ENCODE results near the gene DUSP10.

DUSP10 gene

DNA sequence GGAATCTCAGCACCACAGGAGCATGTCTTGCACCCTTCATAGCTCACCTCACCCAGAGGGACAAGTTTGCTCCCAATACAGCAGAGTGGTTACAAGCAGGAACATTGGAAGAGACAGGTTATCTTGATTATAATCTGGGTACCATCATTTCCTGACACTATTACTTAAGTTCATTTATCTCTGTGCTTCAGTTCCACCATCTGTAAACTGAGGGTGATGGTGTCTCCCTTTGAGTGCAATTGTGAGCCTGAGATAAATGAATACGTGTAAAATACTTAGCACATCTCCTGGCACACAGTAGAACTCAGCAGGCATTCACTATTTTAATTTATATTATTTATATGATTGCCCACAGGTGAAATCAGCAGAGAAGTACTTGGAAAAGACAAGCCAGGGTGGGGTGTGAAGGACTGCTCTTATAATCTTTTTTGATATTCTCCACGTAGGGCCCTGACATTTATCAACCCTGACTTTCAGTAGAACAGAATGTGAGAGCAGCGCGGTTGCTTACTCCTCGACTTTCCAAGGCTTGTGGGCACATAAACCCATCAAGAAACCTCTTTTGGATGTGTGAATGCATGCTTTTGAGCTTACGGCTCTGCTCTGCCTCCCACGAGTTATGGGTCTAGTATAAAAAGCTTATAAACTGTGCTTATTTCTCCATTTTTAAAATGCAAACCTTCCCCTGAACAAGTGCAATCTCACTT, 34.9 kb downstream of the DUSP10 start:
- H3K27ac ChIP-seq (ENCODE audit: insufficient read depth in 1 of 2, low read depth in 1 of 2, low read length in 2 of 2, poor library complexity in 1 of 2, severe bottlenecking in 2 of 2), result peak overlapping the region; percentile 98
- 86% methylated on average over 4 of the region's 7 CpGs for WGBS (ENCODE audit: insufficient coverage)

DNA sequence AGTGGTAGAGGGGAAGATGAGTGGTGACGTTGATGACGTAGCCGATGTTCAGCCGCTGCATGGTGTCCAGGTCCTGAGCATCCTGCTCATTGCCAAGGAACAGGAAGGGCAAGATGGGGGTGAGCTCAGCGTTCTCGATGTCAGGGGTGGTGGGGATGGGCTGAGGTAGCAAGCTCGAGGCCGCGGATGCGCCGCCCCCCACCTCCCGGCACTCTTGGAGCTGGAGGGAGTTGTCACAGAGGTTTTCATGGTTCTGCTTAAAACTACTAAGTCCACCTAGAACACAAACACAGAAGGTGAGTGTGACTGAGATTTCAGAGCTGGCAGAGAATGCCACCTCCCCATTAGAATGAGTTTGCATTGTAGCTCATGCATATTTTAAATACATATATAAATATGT, 35.7 kb downstream of the DUSP10 start:
- 95% methylated on average over 8 of the region's 12 CpGs for WGBS (ENCODE audit: insufficient coverage)
- no peak for DNase-seq
- peak overlapping the region in 1 of 2 experiments; percentile 21 for H3K27ac ChIP-seq (ENCODE audit: insufficient read depth in 1 of 2, low read depth in 1 of 2, low read length in 2 of 2, poor library complexity in 1 of 2, severe bottlenecking in 2 of 2)
- no peaks in the 10 kb centered on the region for H3K9me3 ChIP-seq (ENCODE audit: control extremely low read depth in 1 of 5, control insufficient read depth in 4 of 5, insufficient read depth in 2 of 5, low read depth in 1 of 5, low read length in 4 of 5)
- peaks cover 34 to 73% (median 60%) of the 10 kb centered on the region in 4 experiments for H3K4me1 ChIP-seq (ENCODE audit: control extremely low read depth in 1 of 4, control insufficient read depth in 4 of 4, insufficient read depth in 4 of 4, low read length in 3 of 4)
- CTCF ChIA-PET, result interaction anchor here (0.7 to 6.4 kb wide), 3 partner anchors 13 to 163 kb away, joined by 3 to 39 read pairs (median 33); partner anchors contain the start of gene DUSP10
- H3K36me3 ChIP-seq (ENCODE audit: control insufficient read depth in 4 of 4, insufficient read depth in 4 of 4, low read length in 3 of 4), result peaks cover 21 to 57% (median 31%) of the 10 kb centered on the region in 4 experiments
- no peaks in the 10 kb centered on the region for H3K27me3 ChIP-seq (replicated peaks in 2 of 5; ENCODE audit: control insufficient read depth in 4 of 5, insufficient read depth in 5 of 5, low read length in 4 of 5)
- H3K4me3 ChIP-seq (ENCODE audit: control insufficient read depth in 1 of 7, extremely low read depth in 1 of 7, insufficient read depth in 4 of 7, low read depth in 2 of 7, low read length in 6 of 7), result no peak overlapping the region
- POLR2A ChIA-PET, result interaction anchor here (0.6 to 4.4 kb wide), 2 partner anchors 14 to 34 kb away, joined by 9 to 58 read pairs; partner anchors contain the start of gene DUSP10

More for the DNA sequence above, 34.9 kb downstream of the DUSP10 start:
- ChIA-PET CTCF (interaction anchor here (0.6 to 6.4 kb wide), 11 partner anchors 9 to 280 kb away, joined by 3 to 39 read pairs (median 7); partner anchors contain the start of gene DUSP10), POLR2A (interaction anchor here (4.4 kb wide), 1 partner anchor 33 kb away, joined by 58 read pairs; the partner anchor contains the start of gene DUSP10)
- H3K4me1 ChIP-seq (ENCODE audit: control extremely low read depth in 1 of 4, control insufficient read depth in 4 of 4, insufficient read depth in 4 of 4, low read length in 3 of 4), result peaks cover 42 to 77% (median 69%) of the 10 kb centered on the region in 4 experiments
- H3K27me3 ChIP-seq (replicated peaks in 2 of 5; ENCODE audit: control insufficient read depth in 4 of 5, insufficient read depth in 5 of 5, low read length in 4 of 5), result no peaks in the 10 kb centered on the region
- peaks cover 18 to 57% (median 26%) of the 10 kb centered on the region in 4 experiments for H3K36me3 ChIP-seq (ENCODE audit: control insufficient read depth in 4 of 4, insufficient read depth in 4 of 4, low read length in 3 of 4)
- H3K9me3 ChIP-seq (ENCODE audit: control extremely low read depth in 1 of 5, control insufficient read depth in 4 of 5, insufficient read depth in 2 of 5, low read depth in 1 of 5, low read length in 4 of 5), result no peaks in the 10 kb centered on the region
- no peak for DNase-seq
- H3K4me3 ChIP-seq (ENCODE audit: control insufficient read depth in 1 of 7, extremely low read depth in 1 of 7, insufficient read depth in 4 of 7, low read depth in 2 of 7, low read length in 6 of 7), result peak overlapping the region in 3 of 7 experiments; percentile 3 to 34 (median 12)

DNA sequence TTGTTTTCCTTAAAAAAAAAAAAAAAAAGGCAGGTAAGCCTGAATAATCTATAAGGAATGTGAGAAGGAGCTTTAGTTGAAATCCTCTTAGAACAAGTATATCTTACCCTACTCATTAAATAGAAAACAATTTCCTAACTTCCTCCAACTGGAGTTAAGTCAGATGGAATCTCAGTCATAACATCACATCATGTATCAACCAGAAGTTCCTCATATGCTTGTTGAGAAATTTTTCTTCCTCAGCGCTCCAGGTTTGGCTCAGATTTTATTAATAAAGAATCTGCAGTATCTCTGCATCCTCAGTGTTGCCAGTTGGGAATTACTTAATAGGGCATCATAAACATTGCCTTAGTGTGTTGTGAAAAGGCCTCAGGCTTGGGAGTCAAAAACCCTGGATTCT, 37.6 kb downstream of the DUSP10 start:
- no peak for DNase-seq
- peaks cover 21 to 61% (median 34%) of the 10 kb centered on the region in 4 experiments for H3K36me3 ChIP-seq (ENCODE audit: control insufficient read depth in 4 of 4, insufficient read depth in 4 of 4, low read length in 3 of 4)
- H3K27me3 ChIP-seq (replicated peaks in 2 of 5; ENCODE audit: control insufficient read depth in 4 of 5, insufficient read depth in 5 of 5, low read length in 4 of 5), result no peaks in the 10 kb centered on the region
- H3K9me3 ChIP-seq (ENCODE audit: control extremely low read depth in 1 of 5, control insufficient read depth in 4 of 5, insufficient read depth in 2 of 5, low read depth in 1 of 5, low read length in 4 of 5), result no peaks in the 10 kb centered on the region
- no peak overlapping the region for H3K27ac ChIP-seq (ENCODE audit: insufficient read depth in 1 of 2, low read depth in 1 of 2, low read length in 2 of 2, poor library complexity in 1 of 2, severe bottlenecking in 2 of 2)
- WGBS (ENCODE audit: insufficient coverage), result no CpG with 5 or more reads among the region's 1 CpG
- ChIA-PET POLR2A (interaction anchor here (0.7 kb wide), 1 partner anchor 36 kb away, joined by 4 read pairs; no protein-coding TSS in a partner anchor), CTCF (interaction anchor here (0.9 to 3.3 kb wide), 3 partner anchors 10 to 30 kb away, joined by 3 to 12 read pairs (median 3); no protein-coding TSS in a partner anchor)
- no peak overlapping the region for H3K4me3 ChIP-seq (ENCODE audit: control insufficient read depth in 1 of 7, extremely low read depth in 1 of 7, insufficient read depth in 4 of 7, low read depth in 2 of 7, low read length in 6 of 7)
- peaks cover 24 to 66% (median 44%) of the 10 kb centered on the region in 4 experiments for H3K4me1 ChIP-seq (ENCODE audit: control extremely low read depth in 1 of 4, control insufficient read depth in 4 of 4, insufficient read depth in 4 of 4, low read length in 3 of 4)

DNA sequence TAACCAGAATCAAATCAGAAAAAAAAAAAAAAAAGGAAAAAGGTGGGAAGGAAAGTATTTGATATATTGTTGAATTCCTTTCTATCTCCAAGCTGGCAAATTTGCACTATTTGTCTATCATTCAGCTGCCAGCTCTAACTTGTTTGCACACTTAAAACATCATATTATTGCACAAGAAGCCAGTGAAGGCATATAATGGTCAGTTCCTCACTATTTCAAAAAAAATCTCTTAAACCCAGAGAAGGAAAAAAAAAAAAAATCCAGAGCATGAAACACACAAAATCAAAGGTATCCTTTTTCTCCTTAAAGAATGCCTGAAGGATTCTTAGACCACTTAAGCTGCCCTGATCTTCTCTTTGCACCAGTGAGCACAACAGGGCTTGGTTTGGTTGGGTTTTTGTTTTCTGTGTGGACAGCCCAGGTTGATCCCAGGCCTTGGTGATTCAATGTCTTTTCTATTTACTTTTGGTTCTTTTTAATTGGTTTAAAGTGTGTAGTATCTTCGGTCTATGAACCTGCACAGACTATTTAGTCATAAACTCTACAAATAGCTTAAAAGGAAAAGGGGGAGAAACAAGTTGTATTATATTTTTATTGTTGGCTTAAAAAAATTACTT, 40.2 kb downstream of the DUSP10 start:
- Histone ChIP-seq H3K9me3 (ENCODE audit: control extremely low read depth in 1 of 5, control insufficient read depth in 4 of 5, insufficient read depth in 2 of 5, low read depth in 1 of 5, low read length in 4 of 5) (no peaks in the 10 kb centered on the region), H3K4me3 (ENCODE audit: control insufficient read depth in 1 of 7, extremely low read depth in 1 of 7, insufficient read depth in 4 of 7, low read depth in 2 of 7, low read length in 6 of 7) (no peak overlapping the region), H3K36me3 (ENCODE audit: control insufficient read depth in 4 of 4, insufficient read depth in 4 of 4, low read length in 3 of 4) (peaks cover 21 to 67% (median 34%) of the 10 kb centered on the region in 4 experiments), H3K27me3 (replicated peaks in 2 of 5; ENCODE audit: control insufficient read depth in 4 of 5, insufficient read depth in 5 of 5, low read length in 4 of 5) (no peaks in the 10 kb centered on the region), H3K27ac (ENCODE audit: insufficient read depth in 1 of 2, low read depth in 1 of 2, low read length in 2 of 2, poor library complexity in 1 of 2, severe bottlenecking in 2 of 2) (no peak overlapping the region), H3K4me1 (ENCODE audit: control extremely low read depth in 1 of 4, control insufficient read depth in 4 of 4, insufficient read depth in 4 of 4, low read length in 3 of 4) (peaks cover 7 to 53% (median 30%) of the 10 kb centered on the region in 4 experiments)
- WGBS (ENCODE audit: insufficient coverage), result no CpG with 5 or more reads among the region's 1 CpG
- no peak for DNase-seq
- CTCF ChIA-PET, result interaction anchor here (0.6 to 3.6 kb wide), 6 partner anchors 8 to 753 kb away, joined by 3 to 14 read pairs (median 3); partner anchors contain the start of gene DUSP10
- POLR2A ChIA-PET, result interaction anchor here (0.6 to 0.7 kb wide), 3 partner anchors 223 to 583 kb away, joined by 3 to 5 read pairs (median 3); no protein-coding TSS in a partner anchor

DNA sequence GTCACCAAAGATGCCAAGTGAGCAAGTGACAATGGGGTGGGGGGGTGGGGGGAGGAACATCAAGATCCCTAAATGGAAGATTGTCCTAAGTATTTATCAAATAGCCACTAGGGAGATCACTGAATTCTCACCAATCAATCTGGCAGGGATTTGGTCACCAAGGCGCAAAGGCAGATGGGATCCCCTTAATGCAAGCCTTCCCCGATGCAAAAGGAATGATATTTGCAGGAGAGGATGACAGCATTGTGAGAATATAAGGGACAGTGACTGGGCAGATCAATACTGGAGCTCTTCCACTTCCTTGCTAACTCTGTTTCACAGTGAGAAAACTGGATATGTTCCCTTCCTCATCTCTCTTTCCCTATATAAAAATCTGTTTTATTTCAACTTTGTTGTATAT, 40.9 kb downstream of the DUSP10 start:
- Histone ChIP-seq H3K27me3 (replicated peaks in 2 of 5; ENCODE audit: control insufficient read depth in 4 of 5, insufficient read depth in 5 of 5, low read length in 4 of 5) (no peaks in the 10 kb centered on the region), H3K9me3 (ENCODE audit: control extremely low read depth in 1 of 5, control insufficient read depth in 4 of 5, insufficient read depth in 2 of 5, low read depth in 1 of 5, low read length in 4 of 5) (no peaks in the 10 kb centered on the region), H3K36me3 (ENCODE audit: control insufficient read depth in 4 of 4, insufficient read depth in 4 of 4, low read length in 3 of 4) (peaks cover 21 to 61% (median 31%) of the 10 kb centered on the region in 4 experiments), H3K4me3 (ENCODE audit: control insufficient read depth in 1 of 7, extremely low read depth in 1 of 7, insufficient read depth in 4 of 7, low read depth in 2 of 7, low read length in 6 of 7) (no peak overlapping the region), H3K4me1 (ENCODE audit: control extremely low read depth in 1 of 4, control insufficient read depth in 4 of 4, insufficient read depth in 4 of 4, low read length in 3 of 4) (peaks cover 2 to 47% (median 23%) of the 10 kb centered on the region in 4 experiments), H3K27ac (ENCODE audit: insufficient read depth in 1 of 2, low read depth in 1 of 2, low read length in 2 of 2, poor library complexity in 1 of 2, severe bottlenecking in 2 of 2) (no peak overlapping the region)
- no peak for DNase-seq
- CTCF ChIA-PET, result interaction anchor here (1.1 to 3.6 kb wide), 3 partner anchors 10 to 754 kb away, joined by 3 to 14 read pairs (median 3); partner anchors contain the start of gene DUSP10
- POLR2A ChIA-PET, result interaction anchor here (0.5 to 1.0 kb wide), 4 partner anchors 39 to 582 kb away, joined by 3 read pairs; no protein-coding TSS in a partner anchor
- WGBS (ENCODE audit: insufficient coverage), result 57% methylated on average over 1 of the region's 2 CpGs

DNA sequence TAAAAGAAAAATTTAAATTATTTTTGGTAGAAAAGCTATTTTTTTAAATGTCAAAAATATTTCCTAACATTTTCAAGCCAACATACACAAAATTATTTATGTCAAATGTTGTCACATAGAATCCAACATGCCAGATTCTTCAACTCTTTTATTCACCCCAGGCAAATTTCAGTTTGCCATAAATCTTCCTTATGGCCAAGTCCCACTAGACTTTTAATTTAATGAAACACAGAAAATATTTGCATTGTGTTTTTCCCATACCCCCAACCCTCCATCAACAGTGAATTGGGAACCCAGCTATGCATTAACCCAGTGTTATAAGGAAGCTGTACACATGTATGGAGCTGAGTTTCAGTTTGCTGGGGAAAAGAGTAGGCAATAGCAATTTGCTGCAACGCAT, 41.4 kb downstream of the DUSP10 start:
- DNase-seq, result no peak
- Histone ChIP-seq H3K27me3 (replicated peaks in 2 of 5; ENCODE audit: control insufficient read depth in 4 of 5, insufficient read depth in 5 of 5, low read length in 4 of 5) (no peaks in the 10 kb centered on the region), H3K4me1 (ENCODE audit: control extremely low read depth in 1 of 4, control insufficient read depth in 4 of 4, insufficient read depth in 4 of 4, low read length in 3 of 4) (peaks cover 2 to 43% (median 19%) of the 10 kb centered on the region in 4 experiments), H3K27ac (ENCODE audit: insufficient read depth in 1 of 2, low read depth in 1 of 2, low read length in 2 of 2, poor library complexity in 1 of 2, severe bottlenecking in 2 of 2) (no peak overlapping the region), H3K36me3 (ENCODE audit: control insufficient read depth in 4 of 4, insufficient read depth in 4 of 4, low read length in 3 of 4) (peaks cover 19 to 57% (median 27%) of the 10 kb centered on the region in 4 experiments), H3K4me3 (ENCODE audit: control insufficient read depth in 1 of 7, extremely low read depth in 1 of 7, insufficient read depth in 4 of 7, low read depth in 2 of 7, low read length in 6 of 7) (no peak overlapping the region), H3K9me3 (ENCODE audit: control extremely low read depth in 1 of 5, control insufficient read depth in 4 of 5, insufficient read depth in 2 of 5, low read depth in 1 of 5, low read length in 4 of 5) (no peaks in the 10 kb centered on the region)
- ChIA-PET CTCF (interaction anchor here (1.1 to 3.6 kb wide), 3 partner anchors 11 to 754 kb away, joined by 3 to 14 read pairs (median 3); partner anchors contain the start of gene DUSP10), POLR2A (interaction anchor here (0.5 to 1.0 kb wide), 5 partner anchors 8 to 163 kb away, joined by 3 to 4 read pairs (median 3); no protein-coding TSS in a partner anchor)
- no CpG with 5 or more reads among the region's 1 CpG for WGBS (ENCODE audit: insufficient coverage)
